Heart left ventricle (tissue), 16 donors: Measurements from ENCODE around the gene LMAN1L. TPM values are rescaled to one million over a fixed set of nuclear protein-coding genes. Genes with fewer than 3 reads are reported as not detected.

Experiments
- ATAC-seq, 4 donors: fragments of 200-7000 bp; cut with Tn5 transposase; one replicate each; pipeline ENCODE4 v1.9.1; 2020 to 2022; ENCODE audit warnings: moderate library complexity in 4 of 4, mild to moderate bottlenecking in 3 of 4, moderate number of reproducible peaks in 1 of 4
- DNase-seq, 5 donors: peaks; one replicate each; pipeline ENCODE4 v3.0.0-alpha.2; 2020
- H3K27ac ChIP-seq, 12 donors: fragments of 200-600 bp; sonication (generic) in 4 of 12; one replicate each; pipeline versions ENCODE4 v1.5.0 to v1.8.0; 2016 to 2022; ENCODE audit warnings: mild to moderate bottlenecking in 2 of 12
- H3K27me3 ChIP-seq, 9 donors: fragments of 200-600 bp; sonication (generic) in 2 of 9; one replicate each; pipeline versions ENCODE4 v1.5.1 to v1.8.0; 2016 to 2022; ENCODE audit warnings: mild to moderate bottlenecking in 3 of 9
- H3K36me3 ChIP-seq, 9 donors: fragments of 200-600 bp; sonication (generic) in 2 of 9; one replicate each; pipeline versions ENCODE4 v1.5.0 to v1.8.0; 2018 to 2022; ENCODE audit warnings: mild to moderate bottlenecking in 2 of 9
- H3K4me1 ChIP-seq, 12 donors: fragments of 200-600 bp; sonication (generic) in 4 of 12; one replicate each; pipeline versions ENCODE4 v1.5.0 to v1.8.0; 2016 to 2022; ENCODE audit warnings: mild to moderate bottlenecking in 3 of 12
- H3K4me3 ChIP-seq, 12 donors: fragments of 200-600 bp; sonication (generic) in 4 of 12; one replicate each; pipeline versions ENCODE4 v1.5.0 to v1.8.0; 2017 to 2022; ENCODE audit warnings: mild to moderate bottlenecking in 9 of 12, moderate library complexity in 4 of 12
- H3K9me3 ChIP-seq, 12 donors: fragments of 200-600 bp; sonication (generic) in 4 of 12; one replicate each; pipeline versions ENCODE4 v1.5.0 to v1.8.0; 2016 to 2022; ENCODE audit warnings: mild to moderate bottlenecking in 1 of 12
- POLR2A ChIP-seq, 2 donors: fragments of 450-650 bp; IDR thresholded peaks; one replicate each; pipeline ENCODE4 v1.6.1; 2017; ENCODE audit warnings: antibody characterized with exemption in 2 of 2, mild to moderate bottlenecking in 2 of 2, moderate library complexity in 2 of 2
- WGBS, 4 donors: extraction: QIAGEN DNeasy Blood & Tissue Kit in 2 of 4; methylation state at CpG; one replicate each; pipeline versions ENCODE4 v1.1.5 to v1.1.7; 2013 to 2018; 5-methylcytosine and 5-hydroxymethylcytosine counted together
- intact Hi-C, 10 donors: fragments of 100-400 bp; cut with DNase I; formaldehyde crosslinking; loops; one replicate each; pipeline versions ENCODE4 v1.11.1 to v1.14.2; 2022
- polyA plus RNA-seq, 2 donors: library from polyadenylated mRNA; stranded (reverse); fragments of 200-250 nt; gene quantifications; one replicate each; pipeline ENCODE4 v1.2.3, GENCODE V29; 2013
- total RNA-seq, 9 donors: library from RNA; depleted of rRNA in 2 of 9; stranded (reverse); fragments of >200 nt in 2 of 9; fragmentation: NEBNext Ultra II Directional in 3 of 9; extraction: Animal tissue kit (Norgen Biotek cat#: 25700) in 3 of 9; gene quantifications; one replicate each; pipeline versions ENCODE4 v1.1.0 to v1.2.4, GENCODE V29; 2016 to 2023
- TF ChIP-seq, protein P1 (sequence below), 12 donors: fragments of 200-600 bp; sonication (generic) in 4 of 12; IDR thresholded peaks; one replicate each; pipeline versions ENCODE4 v1.5.0 to v1.8.0; 2018 to 2022; ENCODE audit warnings: antibody characterized with exemption in 12 of 12, mild to moderate bottlenecking in 5 of 12
- donor health status: ischemic (EF 13 %, LVEDD 7.1; RV severe dilation, severe dysfunction).
- donor health status: healthy with polysubstance abuse.
- donor health status: DM: no; HTN: yes; CAD: no.
- donor health status: DM: no; HTN: no; CAD: no.
- donor health status: ischemic (EF 25% LVEDD 6.9; RV normal size, moderate dysfunction).
- donor health status: ischemic (EF 25% LVEDD 5.7; RV mildly dilated, moderate dysfunction).
- donor health status: healthy.
- donor health status: DM: yes; HTN: yes; CAD: no.
- donor health status: ischemic (EF 35%, LVEDD 5.7; RV mildly dilated, moderate dysfunction).
- donor health status: nonischemic (EF 11% LVEDD 7.7; RV severe dilation, severe dysfunction).
- donor health status: DM: yes; HTN: yes; CAD: no.
- donor health status: PGD.
- donor health status: ischemic (EF 29% LVEDD 5.4; RV normal size, mild dysfunction).
- donor health status: nonischemic (EF 23%, LVEDD 6.1; RV moderate dilation, normal function).

Gene LMAN1L
- total and polyA plus RNA-seq, 11 donors = 0.19 to 16.3 (median 6.8) TPM; not detected in 1

DNA sequence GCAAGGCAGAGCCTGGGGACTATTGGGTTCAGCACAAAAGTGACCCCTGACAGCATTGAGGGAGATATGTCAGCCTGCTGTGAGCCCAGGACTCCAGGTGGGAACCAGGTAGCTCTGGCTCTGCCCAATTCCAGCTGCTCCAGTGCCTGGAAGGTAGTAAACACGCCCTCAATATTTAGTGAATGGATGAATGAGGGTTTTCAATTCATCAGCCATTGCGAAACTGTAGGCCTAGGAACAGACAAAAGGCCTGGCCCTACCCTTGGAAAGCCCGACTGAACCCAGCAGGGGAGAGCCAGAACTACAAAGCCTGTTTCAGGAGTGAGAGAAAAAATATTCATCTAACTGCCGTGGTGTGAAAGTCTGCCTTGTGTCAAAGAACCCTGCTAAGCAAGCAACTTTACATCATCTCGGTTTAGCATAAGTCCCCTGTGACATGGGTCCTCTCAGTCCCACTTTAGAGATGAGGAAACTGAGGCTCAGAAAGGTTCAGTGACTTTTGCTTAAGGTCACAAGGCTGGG, 38.8 kb upstream of the LMAN1L start:
- no peak overlapping the region for H3K4me3 ChIP-seq
- ATAC-seq (no peak), DNase-seq (no peak)
- no peaks in the 10 kb centered on the region for H3K27me3 ChIP-seq
- no peaks in the 10 kb centered on the region for H3K36me3 ChIP-seq
- no peaks in the 10 kb centered on the region for H3K9me3 ChIP-seq
- peaks cover 2 to 65% (median 19%) of the 10 kb centered on the region in 12 donors for H3K4me1 ChIP-seq
- no peak overlapping the region for H3K27ac ChIP-seq
- 86 to 92% (median 89%) methylated on average over 5 of the region's 5 CpGs for WGBS, 4 donors
- no peak for TF ChIP-seq POLR2A (IDR thresholded peaks at IDR 0.05)
- TF ChIP-seq, protein P1, sequence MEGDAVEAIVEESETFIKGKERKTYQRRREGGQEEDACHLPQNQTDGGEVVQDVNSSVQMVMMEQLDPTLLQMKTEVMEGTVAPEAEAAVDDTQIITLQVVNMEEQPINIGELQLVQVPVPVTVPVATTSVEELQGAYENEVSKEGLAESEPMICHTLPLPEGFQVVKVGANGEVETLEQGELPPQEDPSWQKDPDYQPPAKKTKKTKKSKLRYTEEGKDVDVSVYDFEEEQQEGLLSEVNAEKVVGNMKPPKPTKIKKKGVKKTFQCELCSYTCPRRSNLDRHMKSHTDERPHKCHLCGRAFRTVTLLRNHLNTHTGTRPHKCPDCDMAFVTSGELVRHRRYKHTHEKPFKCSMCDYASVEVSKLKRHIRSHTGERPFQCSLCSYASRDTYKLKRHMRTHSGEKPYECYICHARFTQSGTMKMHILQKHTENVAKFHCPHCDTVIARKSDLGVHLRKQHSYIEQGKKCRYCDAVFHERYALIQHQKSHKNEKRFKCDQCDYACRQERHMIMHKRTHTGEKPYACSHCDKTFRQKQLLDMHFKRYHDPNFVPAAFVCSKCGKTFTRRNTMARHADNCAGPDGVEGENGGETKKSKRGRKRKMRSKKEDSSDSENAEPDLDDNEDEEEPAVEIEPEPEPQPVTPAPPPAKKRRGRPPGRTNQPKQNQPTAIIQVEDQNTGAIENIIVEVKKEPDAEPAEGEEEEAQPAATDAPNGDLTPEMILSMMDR (IDR thresholded peaks at IDR 0.05) = no peak
- intact Hi-C loops = loop anchor here in 6 of 10 donors (2.0 to 5.0 kb wide), 7 partner anchors 25 to 396 kb away; no protein-coding TSS in a partner anchor

DNA sequence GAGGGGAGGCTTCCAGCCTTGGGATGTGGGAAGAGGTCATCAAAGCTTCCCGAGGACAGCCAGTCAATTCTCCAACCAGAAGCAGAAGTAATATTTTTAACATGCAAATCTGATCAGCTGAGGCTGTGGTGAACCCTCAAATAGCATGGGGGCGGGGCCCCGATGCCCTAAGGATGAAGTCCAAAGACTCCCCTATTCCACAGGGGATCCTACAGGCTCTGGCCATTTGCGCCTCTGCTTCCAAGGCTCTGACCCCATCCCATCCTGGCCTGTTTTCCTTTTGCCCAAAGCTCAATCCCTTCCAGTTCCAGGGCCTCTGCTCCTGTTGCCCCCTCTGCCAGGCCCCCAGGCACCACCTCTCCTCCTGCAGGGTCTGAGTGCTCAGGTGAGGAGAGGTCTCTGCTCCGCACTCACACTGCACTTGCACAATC, 37.5 kb upstream of the LMAN1L start:
- Histone ChIP-seq H3K4me1 (peaks cover 2 to 78% (median 20%) of the 10 kb centered on the region in 12 donors), H3K9me3 (no peaks in the 10 kb centered on the region), H3K27ac (no peak overlapping the region), H3K36me3 (no peaks in the 10 kb centered on the region), H3K27me3 (no peaks in the 10 kb centered on the region), H3K4me3 (no peak overlapping the region)
- 80 to 88% (median 84%) methylated on average over 5 of the region's 5 CpGs for WGBS, 4 donors
- DNase-seq (no peak), ATAC-seq (no peak)
- TF ChIP-seq POLR2A (IDR thresholded peaks at IDR 0.05) = no peak
- TF ChIP-seq, protein P1 (IDR thresholded peaks at IDR 0.05) = no peak
- intact Hi-C loops = no loop called here

DNA sequence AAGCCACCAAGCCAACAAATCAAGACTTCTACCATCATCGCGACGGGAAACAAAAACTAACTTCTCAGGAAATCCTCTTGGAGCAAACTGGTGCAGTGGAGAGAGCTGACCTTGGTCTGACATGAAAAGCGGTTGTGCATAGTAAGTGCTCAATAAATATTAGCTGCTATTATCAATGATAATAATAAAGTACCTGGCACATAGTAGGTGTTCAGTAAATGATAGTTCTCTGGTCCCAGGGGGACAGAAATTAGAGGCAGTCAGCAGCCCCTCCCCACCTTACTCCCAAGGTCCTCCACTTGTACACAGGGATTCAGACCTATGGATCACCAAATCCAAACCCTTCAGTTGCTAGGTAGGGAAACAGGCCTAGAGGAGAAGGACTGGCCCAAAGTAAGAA, 36.7 kb upstream of the LMAN1L start:
- H3K4me1 ChIP-seq = peaks cover 2 to 84% (median 19%) of the 10 kb centered on the region in 12 donors
- DNase-seq = no peak
- intact Hi-C loops = no loop called here
- H3K9me3 ChIP-seq = no peaks in the 10 kb centered on the region
- no peaks in the 10 kb centered on the region for H3K36me3 ChIP-seq
- 73 to 87% (median 81%) methylated on average over 4 of the region's 4 CpGs for WGBS, 4 donors
- TF ChIP-seq POLR2A (IDR thresholded peaks at IDR 0.05) = no peak
- TF ChIP-seq, protein P1 (IDR thresholded peaks at IDR 0.05) = no peak
- H3K4me3 ChIP-seq = no peak overlapping the region
- no peaks in the 10 kb centered on the region for H3K27me3 ChIP-seq
- H3K27ac ChIP-seq = peak overlapping the region in 1 of 12 donors; percentile 97
- no peak for ATAC-seq

DNA sequence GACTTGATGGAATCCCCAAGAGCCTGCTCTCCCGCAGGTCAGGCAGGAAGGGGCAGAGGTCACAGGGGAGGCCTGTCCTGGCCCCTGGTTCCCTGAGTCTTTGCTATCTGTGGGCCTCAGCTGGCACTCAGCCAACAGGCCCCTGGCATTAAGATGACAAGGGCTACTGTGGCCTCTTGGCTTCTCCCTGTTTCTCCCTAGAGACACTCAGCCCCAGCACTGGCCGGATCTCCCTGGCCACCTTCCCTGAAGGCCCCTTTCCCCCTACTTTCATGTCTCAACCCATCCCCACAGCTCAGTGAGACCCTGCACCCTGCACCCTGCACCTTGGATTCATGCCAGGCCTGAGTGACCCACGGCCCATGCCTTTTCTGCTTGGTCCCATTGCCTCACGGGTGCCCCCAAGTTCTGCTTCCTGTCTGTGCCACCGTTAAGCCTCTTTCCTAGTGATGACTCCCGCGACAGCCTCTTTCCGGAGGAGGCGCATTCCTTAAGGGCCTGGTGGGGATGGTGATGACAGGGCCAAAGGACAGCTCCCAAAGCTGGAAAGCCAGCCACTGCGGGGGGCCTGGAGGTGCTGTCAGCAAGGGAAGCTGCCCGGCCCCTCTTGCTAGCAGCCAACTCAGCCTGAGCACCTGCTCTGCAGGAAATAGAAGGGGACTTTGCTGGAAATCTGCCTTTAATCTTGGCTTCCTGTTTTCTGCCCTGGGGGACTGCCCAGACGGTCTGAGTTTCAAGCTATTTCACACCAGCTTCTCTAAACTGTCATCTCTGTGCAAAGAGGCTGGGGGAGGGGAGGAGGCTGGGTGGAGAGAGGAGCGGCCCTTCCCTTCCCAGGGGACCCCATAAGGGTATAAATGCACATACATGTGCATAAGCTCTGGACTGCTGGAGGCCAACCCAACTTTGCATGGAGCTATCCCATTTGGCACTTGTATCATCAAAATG, 35.5 kb upstream of the LMAN1L start:
- WGBS, 4 donors = 17 to 22% (median 19%) methylated on average over 11 to 13 of the region's 13 CpGs

More for the DNA sequence above, 35.5 kb upstream of the LMAN1L start:
- DNase-seq (no peak), ATAC-seq (peak in 1 of 4 donors; percentile 20)
- Histone ChIP-seq H3K36me3 (no peaks in the 10 kb centered on the region), H3K27me3 (no peaks in the 10 kb centered on the region), H3K4me3 (peak overlapping the region in 1 of 12 donors; percentile 27), H3K27ac (peak overlapping the region in 4 of 12 donors; percentile 7 to 97 (median 28)), H3K4me1 (peaks cover 10 to 84% (median 24%) of the 10 kb centered on the region in 12 donors), H3K9me3 (no peaks in the 10 kb centered on the region)
- TF ChIP-seq, protein P1 (IDR thresholded peaks at IDR 0.05) = no peak
- intact Hi-C loops = no loop called here
